CD4-positive, alpha-beta T cell treated with Interferon alpha-2 for 1 hour (primary cell): Measurements from ENCODE around the gene SNPH.
A peak's percentile ranks its signal among the peaks of the same experiment; 100 is the strongest.

ENCODE experiments used
- DNase-seq, 2 donors: peaks; one replicate each; pipeline ENCODE4 v3.0.0-alpha.2; 2020 to 2022

The SNPH gene

GRCh38 chr20:1307571-1307971 is 41.5 kb downstream of the SNPH start:
- no peak for DNase-seq

GRCh38 chr20:1308067-1308701 is 42.1 kb downstream of the SNPH start:
- DNase-seq: no peak

- no peak for DNase-seq
Measured at GRCh38 chr20:1308702-1309095, 42.6 kb downstream of the SNPH start.

GRCh38 chr20:1309439-1309847 is 43.3 kb downstream of the SNPH start:
- no peak for DNase-seq

GRCh38 chr20:1310071-1310470 is 44.0 kb downstream of the SNPH start:
- no peak for DNase-seq

- no peak for DNase-seq
Measured at GRCh38 chr20:1310506-1311190, 44.6 kb downstream of the SNPH start.

GRCh38 chr20:1312308-1312707 is 46.2 kb downstream of the SNPH start:
- no peak for DNase-seq

GRCh38 chr20:1312904-1313235 is 46.8 kb downstream of the SNPH start:
- no peak for DNase-seq

- peak; percentile 49 to 69 for DNase-seq
Measured at GRCh38 chr20:1313236-1313964, 47.3 kb downstream of the SNPH start.

- no peak for DNase-seq
Measured at GRCh38 chr20:1315804-1316203, 49.7 kb downstream of the SNPH start.

- DNase-seq: no peak
Measured at GRCh38 chr20:1317545-1318255, 51.6 kb downstream of the SNPH start.

- DNase-seq: no peak
Measured at GRCh38 chr20:1319051-1319450, 53.0 kb downstream of the SNPH start.

GRCh38 chr20:1319462-1319861 is 53.4 kb downstream of the SNPH start:
- no peak for DNase-seq

GRCh38 chr20:1320016-1320415 is 53.9 kb downstream of the SNPH start:
- no peak for DNase-seq

- DNase-seq: no peak
Measured at GRCh38 chr20:1320902-1321653, 55.0 kb downstream of the SNPH start.

GRCh38 chr20:1321654-1321939 is 55.5 kb downstream of the SNPH start:
- DNase-seq: no peak

GRCh38 chr20:1322511-1323245 is 56.6 kb downstream of the SNPH start:
- peak in 1 of 2 donors; percentile 36 for DNase-seq

GRCh38 chr20:1323256-1323655 is 57.2 kb downstream of the SNPH start:
- no peak for DNase-seq

- no peak for DNase-seq
Measured at GRCh38 chr20:1323830-1324597, 57.9 kb downstream of the SNPH start.

- peak in 1 of 2 donors; percentile 35 for DNase-seq
Measured at GRCh38 chr20:1324598-1325172, 58.6 kb downstream of the SNPH start.
